GM12864 (cell line): ENCODE measurements around the gene HBD.

Experiments
- DNase-seq: peaks from one replicate; pipeline ENCODE4 v3.0.0-alpha.2; 2011; ENCODE audit warnings: low read depth
- H3K4me3 ChIP-seq: 2 replicates; pipeline ENCODE4 v1.5.1; 2011; ENCODE audit warnings: mild to moderate bottlenecking, low read depth, low read length, control low read depth
- CTCF ChIP-seq: IDR thresholded peaks from 2 replicates; pipeline ENCODE4 v1.5.1; 2011; ENCODE audit warnings: low read depth, mild to moderate bottlenecking, moderate library complexity, low read length, control low read depth, inconsistent platforms; ENCODE audit errors: missing control alignments

HBD gene

DNA sequence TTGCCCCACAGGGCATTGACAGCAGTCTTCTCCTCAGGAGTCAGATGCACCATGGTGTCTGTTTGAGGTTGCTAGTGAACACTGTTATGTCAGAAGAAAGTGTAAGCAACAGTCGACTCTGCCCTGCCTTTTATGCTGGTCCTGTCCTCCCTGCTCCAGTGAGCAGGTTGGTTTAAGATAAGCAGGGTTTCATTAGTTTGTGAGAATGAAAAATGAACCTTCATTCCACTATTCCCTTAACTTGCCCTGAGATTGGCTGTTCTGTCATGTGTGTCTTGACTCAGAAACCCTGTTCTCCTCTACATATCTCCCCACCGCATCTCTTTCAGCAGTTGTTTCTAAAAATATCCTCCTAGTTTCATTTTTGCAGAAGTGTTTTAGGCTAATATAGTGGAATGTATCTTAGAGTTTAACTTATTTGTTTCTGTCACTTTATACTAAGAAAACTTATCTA lies at the start of gene HBD:
Gene HBD, minus strand, starts transcription at position 103 of the 454 bp plus-strand sequence. Its CDS starts 50 bp downstream, at position 53.
- no peak for DNase-seq
- no peak within 1 kb of the TSS for H3K4me3 ChIP-seq
- no peak for TF ChIP-seq CTCF

- no peak overlapping the region for H3K4me3 ChIP-seq
- no peak for TF ChIP-seq CTCF
- DNase-seq = no peak
Observed at GRCh38 chr11:5283882-5284281, 49.6 kb upstream of the HBD start.

- no peak for DNase-seq
- no peak for TF ChIP-seq CTCF
- no peak overlapping the region for H3K4me3 ChIP-seq
Observed at GRCh38 chr11:5283086-5283485, 48.8 kb upstream of the HBD start.

- H3K4me3 ChIP-seq = no peak overlapping the region
- no peak for TF ChIP-seq CTCF
- DNase-seq = no peak
Observed at GRCh38 chr11:5282628-5283027, 48.3 kb upstream of the HBD start.

- H3K4me3 ChIP-seq = no peak overlapping the region
- TF ChIP-seq CTCF = no peak
- no peak for DNase-seq
Observed at GRCh38 chr11:5281596-5281995, 47.3 kb upstream of the HBD start.

DNA sequence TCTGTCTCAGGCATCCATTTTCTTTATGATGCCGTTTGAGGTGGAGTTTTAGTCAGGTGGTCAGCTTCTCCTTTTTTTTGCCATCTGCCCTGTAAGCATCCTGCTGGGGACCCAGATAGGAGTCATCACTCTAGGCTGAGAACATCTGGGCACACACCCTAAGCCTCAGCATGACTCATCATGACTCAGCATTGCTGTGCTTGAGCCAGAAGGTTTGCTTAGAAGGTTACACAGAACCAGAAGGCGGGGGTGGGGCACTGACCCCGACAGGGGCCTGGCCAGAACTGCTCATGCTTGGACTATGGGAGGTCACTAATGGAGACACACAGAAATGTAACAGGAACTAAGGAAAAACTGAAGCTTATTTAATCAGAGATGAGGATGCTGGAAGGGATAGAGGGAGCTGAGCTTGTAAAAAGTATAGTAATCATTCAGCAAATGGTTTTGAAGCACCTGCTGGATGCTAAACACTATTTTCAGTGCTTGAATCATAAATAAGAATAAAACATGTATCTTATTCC lies 46.4 kb upstream of the HBD start:
- TF ChIP-seq CTCF = no peak
- DNase-seq = peak; percentile 70
- H3K4me3 ChIP-seq = no peak overlapping the region

- H3K4me3 ChIP-seq = no peak overlapping the region
- TF ChIP-seq CTCF = no peak
- no peak for DNase-seq
Observed at GRCh38 chr11:5279471-5280090, 45.3 kb upstream of the HBD start.
